Glutamatergic neuron (in vitro differentiated cells): Measurements from ENCODE around the gene MACROD2. TPM values are rescaled to one million over a fixed set of nuclear protein-coding genes. Genes with fewer than 3 reads are reported as not detected.

Source experiments
- DNase-seq: peaks from one replicate; pipeline ENCODE4 v3.0.0; 2022
- H3K27ac Mint-ChIP-seq: one replicate; pipeline ENCODE4 v1.8.0; 2020; ENCODE audit warnings: mild to moderate bottlenecking, mixed read lengths, inconsistent platforms; ENCODE audit not compliant: unreplicated experiment
- H3K27me3 Mint-ChIP-seq: one replicate; pipeline ENCODE4 v1.8.0; 2020; ENCODE audit warnings: mild to moderate bottlenecking, moderate library complexity, mixed read lengths, inconsistent platforms; ENCODE audit not compliant: unreplicated experiment
- H3K36me3 Mint-ChIP-seq: one replicate; pipeline ENCODE4 v1.8.0; 2020; ENCODE audit warnings: mild to moderate bottlenecking, mixed read lengths, inconsistent platforms; ENCODE audit not compliant: unreplicated experiment
- H3K4me1 Mint-ChIP-seq: one replicate; pipeline ENCODE4 v1.8.0; 2020; ENCODE audit warnings: mild to moderate bottlenecking, low read depth, mixed read lengths, inconsistent platforms; ENCODE audit not compliant: unreplicated experiment
- H3K4me3 Mint-ChIP-seq: one replicate; pipeline ENCODE4 v1.8.0; 2020; ENCODE audit warnings: mild to moderate bottlenecking, mixed read lengths, inconsistent platforms; ENCODE audit not compliant: unreplicated experiment
- H3K9me3 Mint-ChIP-seq: one replicate; pipeline ENCODE4 v1.8.0; 2020; ENCODE audit warnings: mild to moderate bottlenecking, moderate library complexity, mixed read lengths, inconsistent platforms; ENCODE audit not compliant: unreplicated experiment
- total RNA-seq: library from RNA; stranded (reverse); fragmentation: NEBNext Ultra II Directional; extraction: Animal tissue kit (Norgen Biotek cat#: 25700); gene quantifications from one replicate; pipeline ENCODE4 v1.2.1, GENCODE V29; 2021; ENCODE audit not compliant: unreplicated experiment
- TF ChIP-seq, protein P1 (sequence below): fragments of 200-600 bp; sonication (generic); IDR thresholded peaks from one replicate; pipeline ENCODE4 v1.5.0; 2021; ENCODE audit not compliant: partially characterized antibody, unreplicated experiment

MACROD2 gene
- total RNA-seq, 1 donor from 2014 or later, result 8.7 TPM

GRCh38 chr20:15632680-15633079 is 1637.4 kb downstream of the MACROD2 start:
- H3K9me3 Mint-ChIP-seq, result peaks cover 2% of the 10 kb centered on the region
- no peak for DNase-seq
- H3K27me3 Mint-ChIP-seq, result no peaks in the 10 kb centered on the region
- TF ChIP-seq, protein P1, sequence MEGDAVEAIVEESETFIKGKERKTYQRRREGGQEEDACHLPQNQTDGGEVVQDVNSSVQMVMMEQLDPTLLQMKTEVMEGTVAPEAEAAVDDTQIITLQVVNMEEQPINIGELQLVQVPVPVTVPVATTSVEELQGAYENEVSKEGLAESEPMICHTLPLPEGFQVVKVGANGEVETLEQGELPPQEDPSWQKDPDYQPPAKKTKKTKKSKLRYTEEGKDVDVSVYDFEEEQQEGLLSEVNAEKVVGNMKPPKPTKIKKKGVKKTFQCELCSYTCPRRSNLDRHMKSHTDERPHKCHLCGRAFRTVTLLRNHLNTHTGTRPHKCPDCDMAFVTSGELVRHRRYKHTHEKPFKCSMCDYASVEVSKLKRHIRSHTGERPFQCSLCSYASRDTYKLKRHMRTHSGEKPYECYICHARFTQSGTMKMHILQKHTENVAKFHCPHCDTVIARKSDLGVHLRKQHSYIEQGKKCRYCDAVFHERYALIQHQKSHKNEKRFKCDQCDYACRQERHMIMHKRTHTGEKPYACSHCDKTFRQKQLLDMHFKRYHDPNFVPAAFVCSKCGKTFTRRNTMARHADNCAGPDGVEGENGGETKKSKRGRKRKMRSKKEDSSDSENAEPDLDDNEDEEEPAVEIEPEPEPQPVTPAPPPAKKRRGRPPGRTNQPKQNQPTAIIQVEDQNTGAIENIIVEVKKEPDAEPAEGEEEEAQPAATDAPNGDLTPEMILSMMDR, result no peak
- no peak overlapping the region for H3K4me3 Mint-ChIP-seq
- H3K27ac Mint-ChIP-seq, result no peak overlapping the region
- no peaks in the 10 kb centered on the region for H3K36me3 Mint-ChIP-seq
- H3K4me1 Mint-ChIP-seq, result peaks cover 4% of the 10 kb centered on the region

DNA sequence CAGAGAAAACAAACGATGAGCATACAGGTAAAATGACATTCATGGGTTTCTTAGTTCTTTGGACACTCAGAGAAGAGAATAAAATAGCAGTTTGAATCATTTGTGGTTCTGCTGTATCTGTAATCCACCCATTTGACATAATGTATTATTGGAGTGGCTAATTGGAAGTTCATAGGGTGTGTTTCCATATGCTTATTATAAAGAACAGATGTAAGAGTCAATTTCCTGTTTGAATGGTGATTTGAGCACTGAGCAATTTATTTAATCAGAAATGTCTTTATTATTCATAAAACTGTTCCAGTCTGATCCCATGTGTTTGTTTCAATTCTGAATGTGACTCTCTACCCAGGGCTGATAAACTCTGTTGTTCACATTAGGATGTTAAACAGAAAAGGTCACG is 1638.8 kb downstream of the MACROD2 start:
- no peaks in the 10 kb centered on the region for H3K27me3 Mint-ChIP-seq
- H3K4me3 Mint-ChIP-seq, result no peak overlapping the region
- DNase-seq, result no peak
- peak overlapping the region; percentile 8 for H3K27ac Mint-ChIP-seq
- TF ChIP-seq, protein P1, result no peak
- peaks cover 4% of the 10 kb centered on the region for H3K4me1 Mint-ChIP-seq
- peaks cover 2% of the 10 kb centered on the region for H3K9me3 Mint-ChIP-seq
- H3K36me3 Mint-ChIP-seq, result no peaks in the 10 kb centered on the region

DNA sequence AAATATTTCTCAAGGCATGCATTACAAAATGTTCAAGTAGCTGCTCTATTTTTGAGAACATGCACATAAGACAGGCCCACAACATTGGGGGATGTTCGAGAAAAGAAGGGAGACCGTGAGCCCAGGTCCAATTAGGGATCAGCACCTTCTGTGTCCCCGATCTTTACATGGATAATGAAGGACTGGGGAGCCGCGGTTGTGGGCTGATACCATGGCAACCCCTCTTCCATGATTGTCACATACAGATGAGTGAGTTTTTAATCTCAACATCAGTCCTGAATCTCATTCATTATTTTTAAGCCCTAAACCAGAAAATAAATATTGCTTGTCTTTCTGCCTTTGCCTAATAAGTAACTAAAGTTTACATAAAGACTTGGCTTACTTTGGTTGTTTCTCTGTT is 1642.2 kb downstream of the MACROD2 start:
- Mint-ChIP-seq H3K27me3 (no peaks in the 10 kb centered on the region), H3K36me3 (no peaks in the 10 kb centered on the region), H3K9me3 (no peaks in the 10 kb centered on the region), H3K4me3 (no peak overlapping the region), H3K4me1 (peaks cover 4% of the 10 kb centered on the region), H3K27ac (no peak overlapping the region)
- no peak for DNase-seq
- TF ChIP-seq, protein P1, result no peak

- no peak for DNase-seq
- no peaks in the 10 kb centered on the region for H3K27me3 Mint-ChIP-seq
- no peak overlapping the region for H3K27ac Mint-ChIP-seq
- H3K4me1 Mint-ChIP-seq, result peaks cover 4% of the 10 kb centered on the region
- H3K36me3 Mint-ChIP-seq, result no peaks in the 10 kb centered on the region
- TF ChIP-seq, protein P1, result no peak
- no peak overlapping the region for H3K4me3 Mint-ChIP-seq
- H3K9me3 Mint-ChIP-seq, result no peaks in the 10 kb centered on the region
Observed at GRCh38 chr20:15637950-15638754, 1642.8 kb downstream of the MACROD2 start.

- Mint-ChIP-seq H3K9me3 (no peaks in the 10 kb centered on the region), H3K36me3 (no peaks in the 10 kb centered on the region), H3K4me1 (peaks cover 4% of the 10 kb centered on the region), H3K27ac (no peak overlapping the region), H3K4me3 (no peak overlapping the region), H3K27me3 (no peaks in the 10 kb centered on the region)
- no peak for DNase-seq
- TF ChIP-seq, protein P1, result no peak
Observed at GRCh38 chr20:15638816-15639215, 1643.5 kb downstream of the MACROD2 start.
